ENCODE data around the gene IL34.

The IL34 gene

DNA sequence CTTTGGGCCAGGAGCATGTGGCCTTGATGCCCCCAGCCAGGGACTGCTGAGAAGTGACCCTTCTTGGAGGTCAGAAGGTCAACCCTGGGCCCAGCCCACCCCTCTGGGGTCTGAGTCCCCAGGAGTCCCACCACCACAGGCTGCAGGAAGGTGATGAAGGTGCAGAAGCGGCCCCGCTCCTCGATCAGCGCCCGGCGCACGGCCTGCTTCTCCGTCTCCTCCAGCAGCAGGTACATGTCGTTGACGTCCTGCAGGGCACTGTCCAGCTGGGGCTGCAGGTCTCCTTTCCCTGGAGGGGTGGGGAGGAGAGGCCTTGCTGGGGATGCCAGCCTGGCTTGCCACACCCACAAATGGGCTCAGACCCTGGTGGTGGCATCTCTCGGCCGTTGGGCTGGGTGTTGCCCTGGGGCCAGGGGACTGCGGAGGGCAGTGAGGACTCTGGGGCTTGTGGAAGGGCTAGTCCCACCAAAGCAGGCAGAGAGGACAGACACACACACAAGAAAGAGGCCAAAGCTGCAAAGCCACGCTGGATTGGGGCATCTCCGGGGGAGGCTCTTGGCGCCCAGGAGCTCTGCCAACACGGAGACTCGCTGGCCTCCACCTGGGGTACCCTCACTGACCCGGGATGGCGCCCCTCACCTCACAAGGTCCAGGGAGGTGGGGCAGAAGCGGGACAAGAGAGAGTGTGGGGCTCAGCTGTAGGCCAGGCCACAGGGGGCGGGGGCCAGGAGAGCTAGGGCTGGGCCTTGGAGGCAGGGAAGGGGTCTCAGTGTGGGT, 31.9 kb downstream of the IL34 start:
- no peak for DNase-seq (ENCODE audit: low read depth)

- no peak for DNase-seq (ENCODE audit: low read depth)
Measured at GRCh38 chr16:70678898-70679670, 32.7 kb downstream of the IL34 start.

- DNase-seq (ENCODE audit: low read depth), result no peak
Measured at GRCh38 chr16:70679671-70680494, 33.5 kb downstream of the IL34 start.

GRCh38 chr16:70680495-70681381, 34.4 kb downstream of the IL34 start:
- DNase-seq (ENCODE audit: low read depth), result no peak

DNA sequence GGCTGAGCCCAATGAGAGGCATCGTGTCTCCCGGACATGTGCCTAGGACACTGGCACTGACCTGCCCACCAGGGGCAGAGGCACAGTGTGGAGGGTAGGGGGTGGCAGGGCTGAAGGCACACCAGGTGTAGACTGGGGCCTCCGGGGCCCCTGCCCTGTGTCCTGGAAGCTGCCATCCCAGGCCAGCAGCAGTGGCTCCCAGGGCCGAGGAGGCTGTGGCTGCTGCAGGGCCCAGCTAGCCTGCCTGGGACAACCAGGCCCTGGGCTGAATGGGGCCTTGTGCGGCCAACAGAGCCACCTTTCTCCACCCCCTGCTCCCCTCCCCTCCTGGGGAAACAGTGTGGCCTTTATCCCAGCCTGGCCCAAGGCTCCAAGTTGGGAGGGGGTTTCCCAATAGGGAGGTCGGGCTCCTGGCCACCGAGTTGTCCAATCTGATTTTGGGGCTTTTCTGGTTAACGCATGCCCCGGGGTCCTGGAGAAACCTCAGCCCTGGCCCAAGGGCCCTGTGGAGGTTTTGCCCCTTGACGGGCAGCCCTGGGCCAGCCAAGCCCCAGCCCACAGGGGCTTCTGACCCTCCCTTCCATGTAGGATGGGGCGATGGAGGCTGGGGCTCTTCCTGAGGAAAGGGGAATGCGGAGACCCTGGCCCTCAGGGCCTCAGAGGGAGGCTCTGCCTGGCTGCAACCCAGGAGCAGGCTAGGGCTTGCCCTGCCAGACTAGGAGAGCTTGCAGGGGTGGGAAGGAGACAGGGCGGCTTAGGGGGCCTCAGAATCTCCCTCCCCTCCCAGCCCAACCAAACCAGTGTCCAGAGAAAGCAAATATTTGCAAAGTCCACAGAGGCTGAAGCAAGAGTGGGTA, 35.3 kb downstream of the IL34 start:
- DNase-seq (ENCODE audit: low read depth), result no peak

DNA sequence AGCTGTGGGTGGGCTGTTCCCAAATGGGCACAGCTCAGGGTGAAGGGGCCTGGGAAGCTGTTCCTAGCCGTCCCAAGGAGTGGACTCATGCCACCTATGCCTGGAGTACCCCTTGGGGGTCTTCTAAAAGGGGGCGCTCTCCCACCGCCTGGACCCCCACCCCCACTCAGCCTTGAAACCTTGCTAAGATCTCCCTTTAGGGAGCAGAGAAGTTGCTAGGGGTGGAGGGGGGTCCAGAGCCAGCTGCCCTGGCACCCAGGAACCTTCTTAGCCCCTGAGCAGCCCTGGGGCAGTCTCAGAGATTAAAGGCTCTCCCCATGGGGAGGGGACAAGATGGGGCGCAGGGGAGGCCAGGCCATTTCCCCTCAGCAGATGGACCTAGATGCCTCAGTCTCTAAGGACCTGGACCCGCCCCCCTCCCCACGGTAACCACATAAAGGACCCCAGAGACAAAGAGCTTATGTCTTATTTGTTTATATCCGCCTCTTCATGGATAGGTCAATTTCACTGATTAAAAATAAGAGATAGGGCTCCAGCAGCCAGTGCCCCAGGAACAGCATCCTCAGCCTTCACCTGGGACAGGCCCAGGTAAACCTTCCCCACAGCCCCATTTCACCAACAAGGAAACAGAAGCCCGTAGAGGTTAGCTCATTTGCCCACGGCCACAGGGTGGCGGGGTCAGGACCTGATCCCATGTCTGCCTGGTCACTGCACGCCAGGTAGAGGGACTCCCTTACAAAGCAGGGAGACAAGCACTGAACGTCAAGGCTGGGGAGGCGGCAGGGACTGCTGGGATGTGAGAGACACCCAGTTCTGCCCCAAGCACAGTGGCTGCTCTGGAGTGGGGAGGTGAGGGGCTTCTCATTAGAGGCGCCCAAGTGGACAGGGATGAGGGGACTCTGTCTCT, 36.1 kb downstream of the IL34 start:
- DNase-seq (ENCODE audit: low read depth), result no peak

GRCh38 chr16:70683146-70683944, 37.0 kb downstream of the IL34 start:
- DNase-seq (ENCODE audit: low read depth), result no peak

- no peak for DNase-seq (ENCODE audit: low read depth)
Measured at GRCh38 chr16:70684146-70685060, 38.0 kb downstream of the IL34 start.

- DNase-seq (ENCODE audit: low read depth), result no peak
Measured at GRCh38 chr16:70685061-70685937, 38.9 kb downstream of the IL34 start.

DNA sequence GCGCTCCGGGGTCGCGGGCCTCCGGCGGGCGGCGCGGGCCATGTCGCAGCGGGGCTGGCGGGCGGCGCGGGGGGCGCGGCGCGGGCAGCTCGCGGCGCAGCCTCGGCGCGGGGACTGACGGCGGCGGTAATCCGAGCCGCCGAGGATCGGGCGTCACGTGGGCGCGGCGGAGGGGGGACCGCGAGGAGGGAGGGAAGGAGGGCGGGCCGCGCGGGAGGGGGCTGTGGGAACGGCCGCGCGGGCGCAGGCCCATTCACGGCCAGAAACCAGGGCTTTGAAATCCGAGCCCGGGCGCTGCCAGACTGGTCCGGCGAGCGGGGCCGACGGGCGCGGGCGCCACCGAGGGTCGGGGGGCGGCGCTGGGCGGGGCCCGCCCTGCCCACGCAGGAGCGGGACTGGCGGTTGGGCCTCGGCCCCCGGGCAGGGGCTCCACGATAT, 39.6 kb downstream of the IL34 start, which contains the start of gene MTSS2:
TSS of gene MTSS2 (minus strand) at position 116 of the 438 bp plus-strand sequence. CDS start 262 bp downstream, outside the sequence.
- DNase-seq (ENCODE audit: low read depth), result no peak

DNA sequence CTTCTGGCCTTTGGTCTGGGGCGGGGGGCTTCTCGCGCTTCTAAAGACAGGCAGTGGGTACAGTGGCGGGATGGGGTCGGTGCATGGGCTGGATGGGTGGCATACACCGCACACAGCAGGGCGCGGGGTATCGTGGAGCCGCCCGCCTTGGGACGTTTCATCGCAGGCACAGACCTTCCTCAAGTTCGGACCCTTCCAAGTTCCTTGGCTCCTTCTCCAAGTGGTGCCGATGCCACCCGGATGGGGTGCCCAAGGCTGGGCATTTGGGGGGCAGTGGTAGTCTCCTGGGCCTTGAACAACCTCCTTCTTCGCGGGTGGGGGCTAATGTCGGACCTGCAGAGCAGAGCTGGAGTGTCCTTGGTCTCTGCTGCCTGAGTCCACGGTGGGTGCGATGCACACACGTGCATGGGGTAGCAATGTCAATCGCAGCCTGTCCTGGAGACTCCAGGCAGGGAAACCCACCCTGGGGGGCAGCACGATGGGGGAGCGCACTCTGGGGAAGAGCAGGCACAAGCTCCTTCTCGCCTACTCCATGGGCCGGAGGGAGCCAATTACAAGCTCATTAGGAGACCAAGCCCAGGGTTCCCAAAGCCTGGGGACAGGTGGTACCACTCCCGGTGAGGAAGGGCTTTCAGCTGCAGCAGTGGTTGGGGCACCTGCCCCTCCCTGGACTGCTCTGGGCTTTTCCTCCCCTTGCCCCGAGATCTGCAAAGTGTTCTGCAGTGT, 40.2 kb downstream of the IL34 start:
- DNase-seq (ENCODE audit: low read depth), result no peak

- no peak for DNase-seq (ENCODE audit: low read depth)
Measured at GRCh38 chr16:70687102-70687511, 40.7 kb downstream of the IL34 start.

DNA sequence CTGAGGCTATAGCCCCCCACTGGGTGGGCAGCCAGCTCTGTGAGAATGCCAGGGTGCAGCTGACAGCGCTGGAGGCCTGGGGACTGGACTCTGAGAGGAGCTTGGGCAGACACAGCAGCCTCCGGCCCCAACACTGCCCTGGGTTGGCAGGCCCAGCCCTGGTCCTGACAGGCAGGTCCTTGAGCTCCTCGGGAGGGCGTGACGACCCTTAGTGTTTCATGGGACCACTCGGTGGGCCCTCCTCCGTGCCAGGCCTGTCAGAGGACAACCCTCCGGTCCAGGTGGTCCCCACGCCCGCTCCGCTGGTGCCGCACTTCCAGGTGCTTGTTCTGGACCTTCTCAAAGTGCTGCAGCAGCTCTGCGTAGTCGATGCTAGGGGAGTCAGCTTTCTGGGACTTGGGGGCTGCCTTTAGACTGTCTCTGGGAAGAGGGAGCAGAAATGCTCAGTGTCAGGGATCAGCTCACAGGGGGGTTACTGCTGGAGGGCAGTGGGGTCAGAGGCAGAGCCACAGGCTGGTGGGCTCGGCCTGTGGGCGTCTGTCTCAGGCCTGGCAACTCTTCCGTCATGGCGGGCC, 41.4 kb downstream of the IL34 start:
- no peak for DNase-seq (ENCODE audit: low read depth)

GRCh38 chr16:70688246-70688742, 41.9 kb downstream of the IL34 start:
- DNase-seq (ENCODE audit: low read depth), result no peak

Data from non-pigmented ciliary epithelial cell (primary cell).